COLO668 (cell line): ENCODE results near the gene CFAP100.
A peak's percentile ranks its signal among the peaks of the same experiment; 100 is the strongest.

Source experiments
- DNase-seq: peaks from one replicate; lab custom pipeline; 2025; ENCODE audit not compliant: unreplicated experiment; lab: John Stamatoyannopoulos, UW

The CFAP100 gene

DNA sequence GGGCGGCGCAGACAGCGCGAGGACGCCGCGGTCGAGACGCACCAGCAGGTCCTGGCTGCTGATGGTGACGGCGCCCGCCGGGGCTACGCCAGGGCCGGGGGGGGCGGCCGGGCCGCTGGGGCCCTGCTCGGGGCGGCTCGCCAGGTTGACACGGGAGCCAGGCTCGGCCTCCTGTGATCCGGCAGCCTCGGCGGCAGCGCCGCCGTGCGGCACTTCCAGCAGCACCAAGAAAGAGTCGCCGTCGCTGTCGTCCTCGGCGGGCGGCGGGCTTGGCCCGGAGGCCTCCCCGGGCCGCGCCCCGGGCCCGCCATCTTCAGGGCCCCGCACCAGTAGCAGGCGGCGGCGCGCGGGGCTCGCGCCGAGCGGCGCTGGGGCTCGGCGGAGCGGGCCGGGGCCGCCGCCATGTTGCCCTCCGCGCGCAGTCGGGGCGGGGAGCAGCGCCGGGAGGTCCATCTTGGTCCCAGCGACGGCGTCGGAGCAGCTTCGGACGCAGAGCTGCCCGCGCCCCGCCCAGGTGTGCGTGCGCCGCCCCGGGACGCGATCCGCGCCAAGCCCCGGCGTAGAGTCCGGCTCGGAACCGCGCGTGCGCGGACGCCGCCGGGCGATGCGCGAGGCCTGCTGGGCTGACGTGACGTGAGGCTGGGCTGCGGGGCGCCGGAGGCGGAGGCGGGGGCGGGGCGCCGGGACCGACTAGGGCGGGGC, 80.9 kb downstream of the CFAP100 start, which contains the start of gene ZXDC:
ZXDC (minus strand) TSS at position 479 of the 702 bp plus-strand sequence; CDS start at position 453, 26 bp downstream.
- DNase-seq: peak; percentile 93

DNA sequence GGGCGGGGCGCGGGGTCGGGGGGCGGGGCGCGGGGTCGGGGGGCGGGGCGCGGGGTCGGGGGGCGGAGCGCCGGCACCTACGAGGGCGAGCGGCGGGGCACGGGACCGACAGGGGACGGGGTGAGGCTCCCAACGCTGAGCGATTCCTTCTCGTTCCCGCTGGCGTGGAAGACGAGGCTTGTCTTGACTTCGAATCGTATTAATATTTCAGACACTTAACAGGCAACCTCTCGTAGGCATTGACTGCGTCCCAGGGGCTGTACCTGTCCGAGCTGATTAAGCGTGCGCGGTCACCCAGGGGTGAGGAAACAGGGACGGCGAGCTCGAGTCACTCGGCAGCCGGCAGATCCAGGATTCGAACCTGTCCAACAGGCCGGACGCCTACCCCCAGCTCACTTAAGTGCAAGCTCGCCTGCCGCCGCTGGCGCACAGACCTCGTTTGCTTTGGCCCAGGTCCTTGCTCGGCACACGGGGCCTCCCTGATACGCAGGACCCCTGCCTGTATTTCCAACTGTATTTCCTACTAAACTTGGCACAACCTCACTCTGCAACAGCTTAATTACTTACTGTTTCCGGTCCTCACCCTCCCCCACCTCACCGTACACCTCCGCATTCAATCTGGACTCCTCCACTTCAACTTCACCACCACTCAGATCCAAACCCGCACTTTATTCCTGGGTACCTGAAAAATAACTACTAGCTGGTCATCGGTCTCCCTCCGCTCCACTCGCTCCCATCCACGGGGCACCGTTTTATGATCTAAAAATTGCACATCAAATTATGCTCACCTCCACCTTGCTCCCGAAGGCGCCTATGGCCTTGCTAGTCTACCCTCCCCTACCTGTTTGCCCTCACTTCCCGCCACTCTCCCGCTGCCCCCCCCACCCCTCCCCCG, 81.7 kb downstream of the CFAP100 start:
- peak; percentile 54 for DNase-seq

DNA sequence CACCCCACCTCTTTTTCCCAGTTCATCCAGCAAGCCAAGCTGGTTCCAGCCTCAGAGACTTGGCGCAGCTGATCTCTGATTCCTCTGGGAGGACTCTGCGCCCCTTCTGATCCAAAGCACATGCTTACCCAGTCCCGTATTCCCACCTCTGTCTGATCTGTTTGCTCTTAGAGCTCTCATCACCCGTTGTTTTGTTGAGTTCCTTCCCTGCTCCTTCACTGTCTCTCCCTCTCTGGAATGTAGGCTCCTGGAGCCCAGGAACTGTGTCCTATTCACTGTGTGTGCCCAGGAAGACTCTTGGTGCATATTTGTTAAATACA, 82.3 kb downstream of the CFAP100 start:
- DNase-seq: no peak

DNA sequence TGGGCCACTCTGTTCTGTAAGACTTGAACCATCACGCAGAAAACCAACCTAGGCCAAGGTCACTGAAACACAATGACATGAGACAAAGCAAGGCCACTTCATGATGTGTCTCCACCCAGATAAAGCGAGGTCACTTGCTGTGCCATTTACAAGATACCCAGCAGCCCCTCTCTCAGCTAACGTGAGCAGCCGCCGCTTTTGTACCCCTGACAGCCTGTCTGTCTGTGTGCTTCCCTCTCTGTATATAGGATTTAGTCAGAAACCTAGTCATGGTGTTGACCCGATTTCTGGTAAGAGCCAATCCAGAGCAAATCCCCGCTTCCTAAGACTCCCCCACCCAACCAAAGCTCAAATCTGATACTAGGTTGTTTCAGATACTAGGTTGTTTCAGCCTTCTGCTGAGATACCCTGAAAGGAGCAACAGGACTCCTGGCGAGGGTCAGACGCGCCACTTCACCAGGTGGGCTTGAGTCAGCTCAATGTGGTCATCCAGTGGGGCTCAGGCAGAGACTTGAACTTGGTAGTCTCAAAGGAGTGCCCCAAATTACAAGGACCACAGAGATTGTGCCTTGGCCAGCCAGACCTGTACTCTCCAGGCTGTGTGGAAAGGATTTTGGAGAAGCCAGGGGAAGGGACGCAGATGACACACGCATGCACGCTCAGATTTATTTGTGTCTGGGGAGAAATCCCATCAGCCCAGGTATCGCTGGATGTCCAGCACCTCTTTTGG, 84.0 kb downstream of the CFAP100 start:
- DNase-seq: no peak

DNA sequence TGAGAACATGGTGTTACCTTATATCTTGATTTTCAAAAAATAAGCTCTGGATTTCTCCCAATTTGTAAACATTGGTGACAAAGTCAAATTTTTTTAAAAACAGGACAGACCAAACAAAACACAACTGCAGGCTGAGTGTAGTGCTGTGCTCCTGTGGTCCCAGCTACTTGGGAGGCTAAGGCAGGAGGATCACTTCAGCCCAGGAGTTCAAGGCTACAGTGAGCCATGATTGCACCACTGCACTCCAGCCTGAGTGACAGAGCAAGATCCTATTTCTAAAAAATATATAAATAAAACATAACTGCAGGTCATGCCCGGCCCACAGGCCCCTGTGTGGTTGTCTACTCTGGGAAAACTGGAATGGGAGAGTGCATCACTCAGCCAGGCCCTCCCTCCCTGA, 84.9 kb downstream of the CFAP100 start:
- no peak for DNase-seq

DNA sequence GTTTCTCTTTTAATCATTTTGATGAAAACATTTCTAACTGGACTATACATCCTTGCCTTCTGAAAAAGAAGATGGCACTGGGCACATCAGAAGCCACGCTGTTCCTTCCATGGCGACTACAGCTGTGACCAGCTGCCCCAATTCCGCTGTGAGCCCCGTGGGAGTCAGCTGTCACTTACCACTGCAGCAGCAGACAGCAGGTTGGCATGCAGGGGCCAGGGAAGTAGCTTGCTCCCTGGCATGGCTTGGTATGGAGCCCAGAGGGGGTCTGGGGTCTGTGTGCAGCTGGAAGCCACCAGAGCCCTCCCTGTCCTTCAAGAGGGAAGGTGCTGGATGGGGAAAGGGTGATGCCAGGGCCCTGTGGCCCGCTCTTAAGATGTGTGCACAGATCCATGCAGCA, 85.5 kb downstream of the CFAP100 start:
- DNase-seq: no peak

DNA sequence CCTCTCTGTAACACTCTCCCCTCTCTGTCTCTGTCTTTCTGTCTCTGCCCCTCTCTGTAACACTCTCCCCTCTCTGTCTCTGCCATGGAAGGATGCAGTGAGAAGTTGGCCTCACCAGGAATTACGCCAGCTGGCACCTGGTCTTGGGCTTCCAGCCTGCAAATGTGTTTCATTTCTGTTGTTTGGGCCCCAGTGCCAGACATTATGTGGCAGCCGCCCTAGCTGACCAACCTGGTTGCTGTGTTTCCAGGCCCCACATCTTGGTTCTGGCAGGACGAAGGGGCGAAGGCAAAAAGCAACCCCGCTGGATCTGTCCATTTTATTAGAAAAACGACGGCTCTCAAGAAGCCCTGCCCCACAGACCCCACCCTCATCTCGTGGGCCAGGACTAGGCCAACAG, 86.2 kb downstream of the CFAP100 start:
- DNase-seq: no peak

DNA sequence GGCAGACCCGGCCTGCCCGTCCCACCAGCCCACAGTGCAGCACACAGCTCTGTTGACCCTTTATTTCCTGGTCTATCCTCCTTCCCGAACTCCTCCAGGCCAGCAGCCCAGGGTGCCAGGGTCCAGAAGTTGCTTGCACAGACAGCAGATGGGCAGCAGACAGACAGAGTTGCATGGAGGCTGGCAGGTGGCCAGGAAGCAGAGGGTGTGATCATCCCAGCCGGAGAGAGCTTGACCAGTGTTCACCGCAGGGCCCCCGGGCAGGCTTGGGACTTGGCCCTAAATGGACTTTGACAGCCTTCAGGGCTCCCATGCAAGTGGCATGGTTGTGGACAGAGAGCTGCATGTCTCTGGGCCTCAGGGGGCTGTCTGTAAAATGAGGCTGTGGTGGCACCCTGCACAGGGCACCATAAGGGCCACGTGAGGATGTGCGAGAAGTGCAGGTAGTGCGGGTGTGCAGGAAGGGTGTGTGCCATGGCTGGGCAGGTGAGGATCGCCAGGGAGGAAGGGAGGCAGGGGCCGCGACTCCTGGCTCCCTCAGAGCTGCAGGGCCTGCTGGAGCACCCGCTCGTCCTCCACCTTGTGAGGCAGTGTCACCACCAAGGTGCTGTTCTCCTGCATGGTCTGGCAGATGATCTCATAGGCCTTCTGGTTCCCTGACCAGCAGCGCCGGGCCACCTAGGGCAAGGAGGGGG, 87.2 kb downstream of the CFAP100 start:
- peak; percentile 37 for DNase-seq

DNA sequence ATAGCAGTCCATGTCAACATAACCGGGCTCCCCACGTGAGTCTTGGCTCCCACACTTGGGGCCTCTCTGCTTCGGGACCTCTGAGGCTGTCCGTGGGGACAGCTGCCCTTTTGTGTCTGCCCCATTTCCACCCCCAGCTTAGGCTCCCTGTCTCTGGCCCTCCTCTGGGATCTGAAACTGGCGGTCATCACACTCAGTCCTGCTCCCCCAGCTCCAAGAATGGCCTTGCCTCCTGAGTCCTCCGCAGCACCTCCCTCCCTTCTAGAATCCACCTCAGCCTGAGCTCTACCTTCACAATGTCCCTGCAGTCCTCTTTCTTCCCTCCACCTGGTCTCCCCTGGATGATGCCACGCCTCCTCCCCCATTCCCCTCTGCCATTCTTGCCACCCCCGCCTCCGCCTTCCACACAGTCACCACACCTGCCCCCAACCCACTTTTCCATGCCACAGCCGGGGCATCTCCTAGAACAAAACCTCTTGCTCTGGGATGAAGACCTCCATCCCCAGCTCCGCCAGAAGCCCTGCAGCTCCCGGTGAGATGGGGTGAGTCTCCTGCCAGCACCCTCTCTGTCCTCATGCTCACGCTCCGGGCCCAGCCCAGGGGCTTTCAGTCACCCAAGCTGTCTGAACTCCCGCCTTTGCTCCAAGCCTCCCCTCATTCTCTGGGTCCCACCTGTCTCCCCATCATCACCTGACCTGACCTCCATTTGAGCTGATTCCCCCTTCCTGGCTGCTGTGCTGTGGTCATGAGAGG, 88.0 kb downstream of the CFAP100 start:
- no peak for DNase-seq

DNA sequence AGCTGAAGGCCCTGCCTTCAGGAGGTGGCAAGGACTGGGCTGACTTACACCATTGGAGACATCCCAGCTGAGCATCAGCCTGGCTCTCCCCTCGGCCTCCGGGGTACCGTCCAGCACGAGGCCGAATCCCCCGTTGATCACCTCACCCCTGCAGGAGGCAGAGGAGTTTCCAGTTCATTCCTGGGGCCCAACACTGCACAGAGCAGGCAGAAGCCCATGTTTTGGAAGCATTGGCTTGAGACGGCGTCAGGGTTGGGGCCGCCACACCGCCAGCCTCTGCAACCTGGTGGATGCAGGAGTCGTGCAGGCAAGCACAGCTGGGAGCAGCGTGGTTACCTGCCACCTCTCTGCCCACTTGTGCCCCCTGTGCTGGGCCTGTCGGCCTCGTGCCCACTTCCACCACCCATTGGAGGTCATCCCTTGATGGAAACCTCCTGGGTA, 88.6 kb downstream of the CFAP100 start:
- no peak for DNase-seq

DNA sequence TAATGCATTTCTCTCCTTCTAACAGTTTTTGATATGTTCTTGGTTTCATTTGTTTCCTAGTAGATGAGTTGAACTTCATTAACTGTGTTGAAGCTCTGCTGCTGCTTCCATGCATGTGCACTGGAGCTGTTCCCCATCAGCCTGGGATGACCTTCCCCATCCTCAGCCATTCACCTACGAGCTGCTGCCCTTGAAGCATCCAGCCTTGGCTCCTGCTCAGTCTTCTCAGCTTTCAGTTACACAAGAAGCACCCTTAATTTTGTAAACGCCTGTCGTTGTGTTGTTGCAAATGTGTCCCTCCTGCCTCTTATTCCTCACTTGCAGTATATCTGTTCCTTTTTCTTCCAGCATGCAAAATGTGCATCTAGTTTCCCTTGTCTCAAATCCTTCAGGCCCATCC, 89.4 kb downstream of the CFAP100 start:
- DNase-seq: no peak

DNA sequence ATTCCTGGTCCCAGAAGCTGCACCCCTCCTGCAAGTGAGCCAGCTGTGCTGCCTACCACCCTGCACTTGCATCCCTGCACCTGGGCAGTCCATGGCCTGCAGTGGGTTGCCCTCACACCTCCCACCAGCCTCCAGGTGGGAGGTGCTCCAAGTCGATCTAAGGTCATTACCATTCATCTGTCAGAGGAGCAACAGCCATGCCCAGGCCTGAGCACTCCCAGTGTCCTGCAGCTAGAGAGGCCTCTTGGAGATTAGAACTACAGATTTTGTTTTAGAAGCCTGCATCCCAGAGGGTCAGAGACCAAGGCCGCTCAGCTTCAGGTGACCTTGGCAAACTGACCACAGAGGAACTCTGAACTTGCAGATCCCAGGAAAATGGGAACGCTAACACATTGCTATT, 90.0 kb downstream of the CFAP100 start:
- no peak for DNase-seq

DNA sequence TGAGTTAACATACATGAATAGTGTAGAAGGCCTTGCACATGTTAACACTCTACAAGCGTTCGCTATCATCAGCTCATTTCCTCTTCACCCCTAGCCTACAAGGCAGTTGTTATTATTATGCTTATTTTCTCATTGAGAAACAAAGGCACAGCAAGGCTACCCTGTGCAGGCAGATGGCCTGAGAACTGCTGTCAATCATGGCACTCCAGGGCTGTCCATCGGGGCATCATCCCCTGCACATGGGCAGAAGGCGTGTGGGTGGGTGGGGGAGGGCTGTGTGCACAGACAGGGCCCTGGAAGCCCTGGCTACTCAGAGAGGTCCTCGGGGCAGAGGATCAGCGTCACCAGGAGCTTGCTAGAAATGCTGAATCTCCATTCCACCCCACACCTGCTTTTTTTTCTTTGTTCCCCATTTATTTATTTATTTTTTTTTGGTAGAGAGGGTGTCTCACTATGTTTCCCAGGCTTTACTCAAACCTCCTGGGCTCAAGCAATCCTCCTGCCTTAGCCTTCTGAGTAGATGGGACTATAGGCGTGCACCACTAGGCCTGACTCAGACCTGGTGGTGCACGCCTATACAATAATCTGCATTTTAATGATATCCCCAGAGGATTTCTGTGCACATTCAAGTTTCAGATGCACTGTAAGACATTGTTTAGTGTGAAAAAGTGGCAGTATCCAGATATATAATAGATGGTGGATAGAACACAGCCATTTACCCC, 90.6 kb downstream of the CFAP100 start:
- DNase-seq: no peak

DNA sequence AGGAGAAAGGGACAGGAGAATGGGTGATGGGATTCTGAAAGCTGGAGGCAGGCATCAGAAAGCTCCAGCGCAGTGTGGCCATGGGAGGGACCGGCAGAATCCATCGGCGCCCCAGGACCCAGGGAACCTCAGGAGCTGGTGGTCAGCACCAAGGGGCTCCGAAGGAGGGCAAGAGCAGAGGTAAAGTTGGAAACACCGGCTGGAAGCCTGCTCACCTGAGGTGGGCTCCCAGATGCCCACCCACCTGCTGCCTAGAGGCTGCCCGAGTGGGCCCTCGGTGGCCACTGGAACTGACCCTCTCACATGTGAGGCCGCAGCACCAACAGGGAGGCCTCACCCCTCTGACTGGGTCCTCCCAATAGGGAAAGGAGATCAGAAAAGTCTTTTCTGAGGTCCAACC, 91.2 kb downstream of the CFAP100 start:
- DNase-seq: no peak
